ENCODE results near the gene UTP18. TPM values are rescaled to one million over a fixed set of nuclear protein-coding genes. Genes with fewer than 3 reads are reported as not detected.

UTP18 gene
- total RNA-seq, 1 experiment from 2014 or later, result 96.3 TPM

DNA sequence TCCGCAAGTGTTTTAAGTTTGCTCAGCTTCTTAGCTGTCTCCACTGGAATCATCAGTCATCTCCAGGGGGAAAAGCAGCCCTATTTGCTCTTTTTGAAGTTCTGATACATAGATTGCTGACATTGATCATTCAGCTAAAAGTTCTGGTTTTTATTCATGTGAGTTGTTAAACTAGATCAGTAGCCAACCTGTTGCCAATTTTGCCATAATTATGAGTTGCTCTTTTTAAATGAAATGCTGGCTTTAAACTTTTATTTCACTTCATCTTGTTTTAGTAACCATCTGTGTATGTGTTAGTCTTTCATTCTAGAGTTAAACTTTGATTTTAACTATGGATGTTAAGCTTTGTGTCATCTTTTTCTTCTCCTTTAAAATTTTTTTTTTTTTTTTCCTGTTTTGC lies 12.5 kb downstream of the UTP18 start:
- no peak for ATAC-seq
- ChIA-PET CTCF (no interaction called here), POLR2A (interaction anchor here (0.7 kb wide), 1 partner anchor 33 kb away, joined by 4 read pairs; no protein-coding TSS in a partner anchor)
- Histone ChIP-seq H3K9me3 (ENCODE audit: control insufficient read depth, insufficient read depth, low read depth, low read length) (no peaks in the 10 kb centered on the region), H3K36me3 (ENCODE audit: control insufficient read depth, insufficient read depth, low read length) (peaks cover 52% of the 10 kb centered on the region), H3K4me1 (ENCODE audit: control insufficient read depth, insufficient read depth, low read length) (no peaks in the 10 kb centered on the region), H3K27me3 (ENCODE audit: control insufficient read depth, insufficient read depth, low read length) (no peaks in the 10 kb centered on the region), H3K4me3 (ENCODE audit: low read depth in 2 of 2, low read length in 2 of 2) (no peak overlapping the region), H3K27ac (ENCODE audit: low read length) (no peak overlapping the region)
- DNase-seq (ENCODE audit: low read depth, low spot score), result no peak
- intact Hi-C loops (cut with micrococcal nuclease; ENCODE audit: unreplicated experiment) (no loop called here), in situ Hi-C loops (cut with HindIII; ENCODE audit: low pct_unique_long_range_greater_than_20kb, low sequenced_read_pairs) (no loop called here)
- TF ChIP-seq, protein P1, sequence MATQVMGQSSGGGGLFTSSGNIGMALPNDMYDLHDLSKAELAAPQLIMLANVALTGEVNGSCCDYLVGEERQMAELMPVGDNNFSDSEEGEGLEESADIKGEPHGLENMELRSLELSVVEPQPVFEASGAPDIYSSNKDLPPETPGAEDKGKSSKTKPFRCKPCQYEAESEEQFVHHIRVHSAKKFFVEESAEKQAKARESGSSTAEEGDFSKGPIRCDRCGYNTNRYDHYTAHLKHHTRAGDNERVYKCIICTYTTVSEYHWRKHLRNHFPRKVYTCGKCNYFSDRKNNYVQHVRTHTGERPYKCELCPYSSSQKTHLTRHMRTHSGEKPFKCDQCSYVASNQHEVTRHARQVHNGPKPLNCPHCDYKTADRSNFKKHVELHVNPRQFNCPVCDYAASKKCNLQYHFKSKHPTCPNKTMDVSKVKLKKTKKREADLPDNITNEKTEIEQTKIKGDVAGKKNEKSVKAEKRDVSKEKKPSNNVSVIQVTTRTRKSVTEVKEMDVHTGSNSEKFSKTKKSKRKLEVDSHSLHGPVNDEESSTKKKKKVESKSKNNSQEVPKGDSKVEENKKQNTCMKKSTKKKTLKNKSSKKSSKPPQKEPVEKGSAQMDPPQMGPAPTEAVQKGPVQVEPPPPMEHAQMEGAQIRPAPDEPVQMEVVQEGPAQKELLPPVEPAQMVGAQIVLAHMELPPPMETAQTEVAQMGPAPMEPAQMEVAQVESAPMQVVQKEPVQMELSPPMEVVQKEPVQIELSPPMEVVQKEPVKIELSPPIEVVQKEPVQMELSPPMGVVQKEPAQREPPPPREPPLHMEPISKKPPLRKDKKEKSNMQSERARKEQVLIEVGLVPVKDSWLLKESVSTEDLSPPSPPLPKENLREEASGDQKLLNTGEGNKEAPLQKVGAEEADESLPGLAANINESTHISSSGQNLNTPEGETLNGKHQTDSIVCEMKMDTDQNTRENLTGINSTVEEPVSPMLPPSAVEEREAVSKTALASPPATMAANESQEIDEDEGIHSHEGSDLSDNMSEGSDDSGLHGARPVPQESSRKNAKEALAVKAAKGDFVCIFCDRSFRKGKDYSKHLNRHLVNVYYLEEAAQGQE (IDR thresholded peaks at IDR 0.05; ENCODE audit: insufficient read depth in 1 of 2, low read depth in 2 of 2, low read length in 1 of 2), result no peak
- TF ChIP-seq POLR2AphosphoS5 (IDR thresholded peaks at IDR 0.05; ENCODE audit: low read depth, low read length) (no peak), TCF7L2 (IDR thresholded peaks at IDR 0.05; ENCODE audit: low read depth, low read length) (no peak), SIN3A (IDR thresholded peaks at IDR 0.05; ENCODE audit: borderline replicate concordance, insufficient read depth, low read depth, low read length) (no peak)
- TF ChIP-seq, protein P2, sequence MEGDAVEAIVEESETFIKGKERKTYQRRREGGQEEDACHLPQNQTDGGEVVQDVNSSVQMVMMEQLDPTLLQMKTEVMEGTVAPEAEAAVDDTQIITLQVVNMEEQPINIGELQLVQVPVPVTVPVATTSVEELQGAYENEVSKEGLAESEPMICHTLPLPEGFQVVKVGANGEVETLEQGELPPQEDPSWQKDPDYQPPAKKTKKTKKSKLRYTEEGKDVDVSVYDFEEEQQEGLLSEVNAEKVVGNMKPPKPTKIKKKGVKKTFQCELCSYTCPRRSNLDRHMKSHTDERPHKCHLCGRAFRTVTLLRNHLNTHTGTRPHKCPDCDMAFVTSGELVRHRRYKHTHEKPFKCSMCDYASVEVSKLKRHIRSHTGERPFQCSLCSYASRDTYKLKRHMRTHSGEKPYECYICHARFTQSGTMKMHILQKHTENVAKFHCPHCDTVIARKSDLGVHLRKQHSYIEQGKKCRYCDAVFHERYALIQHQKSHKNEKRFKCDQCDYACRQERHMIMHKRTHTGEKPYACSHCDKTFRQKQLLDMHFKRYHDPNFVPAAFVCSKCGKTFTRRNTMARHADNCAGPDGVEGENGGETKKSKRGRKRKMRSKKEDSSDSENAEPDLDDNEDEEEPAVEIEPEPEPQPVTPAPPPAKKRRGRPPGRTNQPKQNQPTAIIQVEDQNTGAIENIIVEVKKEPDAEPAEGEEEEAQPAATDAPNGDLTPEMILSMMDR (IDR thresholded peaks at IDR 0.05), result no peak
- BruUV-seq (replicated peaks), result no TSS peak

DNA sequence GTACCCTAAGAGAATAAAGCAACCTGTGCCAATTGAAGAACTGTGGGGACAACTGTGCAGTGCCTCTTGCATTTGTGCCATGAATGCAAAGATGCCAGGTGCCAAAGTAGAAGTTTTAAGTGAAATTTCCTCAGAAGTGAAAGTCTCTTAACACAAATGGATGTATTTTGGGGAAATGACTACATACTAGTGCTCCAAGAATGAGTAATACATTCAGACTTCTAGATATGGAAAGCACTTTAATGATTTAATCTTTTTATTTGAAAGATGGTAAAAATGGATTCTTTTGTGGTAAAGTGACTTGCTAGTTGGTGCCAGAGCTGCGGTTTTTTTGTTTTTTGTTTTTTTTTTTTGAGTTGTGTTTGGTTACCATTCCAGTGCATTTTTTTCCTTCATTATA lies 15.0 kb downstream of the UTP18 start:
- H3K4me3 ChIP-seq (ENCODE audit: low read depth in 2 of 2, low read length in 2 of 2), result no peak overlapping the region
- in situ Hi-C loops (cut with HindIII; ENCODE audit: low pct_unique_long_range_greater_than_20kb, low sequenced_read_pairs), result no loop called here
- TF ChIP-seq POLR2AphosphoS5 (IDR thresholded peaks at IDR 0.05; ENCODE audit: low read depth, low read length) (no peak), SIN3A (IDR thresholded peaks at IDR 0.05; ENCODE audit: borderline replicate concordance, insufficient read depth, low read depth, low read length) (no peak), TCF7L2 (IDR thresholded peaks at IDR 0.05; ENCODE audit: low read depth, low read length) (no peak)
- TF ChIP-seq, protein P1 (IDR thresholded peaks at IDR 0.05; ENCODE audit: insufficient read depth in 1 of 2, low read depth in 2 of 2, low read length in 1 of 2), result no peak
- TF ChIP-seq, protein P2 (IDR thresholded peaks at IDR 0.05), result no peak
- peaks cover 58% of the 10 kb centered on the region for H3K36me3 ChIP-seq (ENCODE audit: control insufficient read depth, insufficient read depth, low read length)
- no peaks in the 10 kb centered on the region for H3K4me1 ChIP-seq (ENCODE audit: control insufficient read depth, insufficient read depth, low read length)
- H3K27me3 ChIP-seq (ENCODE audit: control insufficient read depth, insufficient read depth, low read length), result no peaks in the 10 kb centered on the region
- no peaks in the 10 kb centered on the region for H3K9me3 ChIP-seq (ENCODE audit: control insufficient read depth, insufficient read depth, low read depth, low read length)
- ChIA-PET CTCF (no interaction called here), POLR2A (no interaction called here)
- no peak overlapping the region for H3K27ac ChIP-seq (ENCODE audit: low read length)
- intact Hi-C loops (cut with micrococcal nuclease; ENCODE audit: unreplicated experiment), result no loop called here
- BruUV-seq (replicated peaks), result no TSS peak
- ATAC-seq (no peak), DNase-seq (ENCODE audit: low read depth, low spot score) (no peak)

Measured in Panc1 (cell line).